Stimulated activated memory B cell treated with anti-CD40 and anti-IgM and Interleukin-4, amounts not matched to agents 10 μg/mL and 1 μg/mL and 100 μg/mL, for 72 hours (primary cell): ENCODE data around the gene TENM3.

Experiments
- ATAC-seq: fragments of 150-1000 bp; cut with Tn5 transposase; 2 replicates; pipeline ENCODE4 v1.10.0; 2021
- H3K27ac Mint-ChIP-seq: one replicate; pipeline ENCODE4 v1.8.0; 2022; ENCODE audit warnings: mild to moderate bottlenecking, mixed read lengths
- H3K27me3 Mint-ChIP-seq: one replicate; pipeline ENCODE4 v1.8.0; 2022; ENCODE audit warnings: mixed read lengths
- H3K36me3 Mint-ChIP-seq: one replicate; pipeline ENCODE4 v1.8.0; 2022; ENCODE audit warnings: mixed read lengths
- H3K4me1 Mint-ChIP-seq: one replicate; pipeline ENCODE4 v1.8.0; 2022; ENCODE audit warnings: mixed read lengths
- H3K4me3 Mint-ChIP-seq: one replicate; pipeline ENCODE4 v1.8.0; 2022; ENCODE audit warnings: mild to moderate bottlenecking, moderate library complexity, mixed read lengths
- H3K9me3 Mint-ChIP-seq: one replicate; pipeline ENCODE4 v1.8.0; 2022; ENCODE audit warnings: mixed read lengths

The TENM3 gene

DNA sequence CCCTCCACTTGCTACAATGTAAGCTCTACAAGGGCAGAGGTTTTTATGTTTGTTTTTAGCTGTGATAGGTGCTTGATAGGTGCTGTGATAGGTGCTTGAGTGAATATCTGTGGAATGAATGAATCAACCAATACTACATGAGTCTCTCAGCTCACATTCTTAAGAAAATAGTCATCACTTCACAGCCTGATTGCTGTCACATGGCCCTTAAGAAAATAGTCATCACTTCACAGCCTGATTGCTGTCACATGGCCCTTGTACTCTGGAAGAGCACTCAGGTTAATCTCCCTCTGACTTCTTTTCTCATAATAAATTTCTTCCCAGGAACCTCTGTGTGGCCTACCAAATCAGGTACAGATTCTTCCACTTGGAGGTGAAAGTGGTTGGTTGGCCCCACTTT, 335.2 kb downstream of the TENM3 start:
- no peak overlapping the region for H3K27ac Mint-ChIP-seq
- H3K9me3 Mint-ChIP-seq, result no peaks in the 10 kb centered on the region
- no peak for ATAC-seq

DNA sequence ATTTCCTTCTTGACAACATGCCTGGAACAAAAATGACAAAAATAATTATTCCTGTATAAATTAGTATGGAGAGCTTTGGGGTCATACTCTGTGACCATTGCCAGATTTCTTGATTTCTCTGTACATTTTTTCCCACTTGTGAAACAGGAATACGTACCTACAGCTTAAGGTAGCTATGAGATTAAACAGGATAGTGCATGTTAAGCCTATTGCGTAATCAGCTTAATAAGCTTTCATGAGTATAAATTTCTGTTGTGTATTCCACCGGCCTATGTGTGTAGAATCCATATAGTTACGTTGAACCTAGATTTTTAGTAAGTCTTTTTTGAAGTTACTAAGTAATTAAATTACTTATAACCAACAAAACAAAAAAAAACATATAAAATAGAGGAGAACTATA, 339.0 kb downstream of the TENM3 start:
- H3K4me3 Mint-ChIP-seq, result no peak overlapping the region
- no peaks in the 10 kb centered on the region for H3K4me1 Mint-ChIP-seq
- H3K9me3 Mint-ChIP-seq, result no peaks in the 10 kb centered on the region
- no peak overlapping the region for H3K27ac Mint-ChIP-seq
- ATAC-seq, result no peak
- no peaks in the 10 kb centered on the region for H3K36me3 Mint-ChIP-seq
- H3K27me3 Mint-ChIP-seq, result no peaks in the 10 kb centered on the region

More for the DNA sequence above, 335.2 kb downstream of the TENM3 start:
- Mint-ChIP-seq H3K4me3 (no peak overlapping the region), H3K27me3 (no peaks in the 10 kb centered on the region), H3K36me3 (no peaks in the 10 kb centered on the region), H3K4me1 (no peaks in the 10 kb centered on the region)

DNA sequence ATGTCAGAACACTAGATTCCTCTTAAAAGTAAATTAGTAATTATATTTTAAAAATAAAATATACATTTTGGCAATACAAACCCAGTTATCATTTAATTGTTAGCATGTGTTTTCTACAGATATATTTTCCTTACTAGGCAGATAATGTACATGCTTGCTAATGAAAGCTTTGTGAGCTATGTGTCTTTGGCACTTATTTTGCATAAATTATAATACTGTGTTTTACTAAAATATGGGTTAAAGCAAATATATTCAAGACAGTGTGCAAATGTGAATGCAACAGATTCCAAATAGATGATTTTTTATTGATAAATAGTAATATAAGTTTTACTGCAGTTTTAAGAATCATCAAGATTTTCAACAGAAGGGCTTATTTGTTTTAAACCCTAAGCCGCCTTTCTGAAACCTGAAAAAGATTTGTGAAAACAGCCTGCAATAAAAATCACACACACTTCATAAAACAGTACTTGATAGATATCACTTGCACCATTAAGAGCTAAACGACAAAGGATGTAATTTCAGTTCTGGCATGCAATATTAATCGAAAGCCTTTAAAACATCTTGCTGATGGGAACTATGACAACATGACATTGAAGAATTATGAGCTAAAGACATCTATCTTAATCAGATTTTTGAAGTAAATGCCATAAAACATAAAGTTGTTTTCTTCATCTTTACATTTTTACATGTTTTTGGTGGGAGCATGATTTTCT, 340.7 kb downstream of the TENM3 start:
- Mint-ChIP-seq H3K9me3 (no peaks in the 10 kb centered on the region), H3K27ac (no peak overlapping the region)

DNA sequence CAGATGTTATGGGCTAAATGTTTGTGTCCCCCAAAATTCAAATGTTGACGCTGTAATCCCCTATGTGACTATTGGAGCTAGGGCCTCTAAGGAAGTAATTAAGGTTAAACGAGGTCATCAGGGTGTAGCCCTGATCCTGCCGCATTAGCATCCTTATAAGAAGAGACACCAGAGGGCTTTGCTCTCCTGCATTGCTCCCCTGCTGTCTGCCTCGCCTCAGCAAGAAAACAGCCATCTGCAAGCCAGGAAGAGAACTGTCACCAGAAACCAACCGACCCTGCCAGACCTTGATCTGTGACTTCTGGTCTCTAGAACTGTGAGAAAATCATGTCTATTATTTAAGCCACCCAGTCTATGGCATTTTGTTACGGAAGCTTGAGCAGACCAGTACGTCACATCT, 342.1 kb downstream of the TENM3 start:
- no peak overlapping the region for H3K4me3 Mint-ChIP-seq
- no peaks in the 10 kb centered on the region for H3K27me3 Mint-ChIP-seq
- ATAC-seq, result no peak
- H3K27ac Mint-ChIP-seq, result no peak overlapping the region
- H3K4me1 Mint-ChIP-seq, result no peaks in the 10 kb centered on the region
- no peaks in the 10 kb centered on the region for H3K9me3 Mint-ChIP-seq
- no peaks in the 10 kb centered on the region for H3K36me3 Mint-ChIP-seq

More for the DNA sequence above, 340.7 kb downstream of the TENM3 start:
- no peak overlapping the region for H3K4me3 Mint-ChIP-seq
- ATAC-seq, result no peak
- no peaks in the 10 kb centered on the region for H3K27me3 Mint-ChIP-seq
- H3K36me3 Mint-ChIP-seq, result no peaks in the 10 kb centered on the region
- no peaks in the 10 kb centered on the region for H3K4me1 Mint-ChIP-seq

DNA sequence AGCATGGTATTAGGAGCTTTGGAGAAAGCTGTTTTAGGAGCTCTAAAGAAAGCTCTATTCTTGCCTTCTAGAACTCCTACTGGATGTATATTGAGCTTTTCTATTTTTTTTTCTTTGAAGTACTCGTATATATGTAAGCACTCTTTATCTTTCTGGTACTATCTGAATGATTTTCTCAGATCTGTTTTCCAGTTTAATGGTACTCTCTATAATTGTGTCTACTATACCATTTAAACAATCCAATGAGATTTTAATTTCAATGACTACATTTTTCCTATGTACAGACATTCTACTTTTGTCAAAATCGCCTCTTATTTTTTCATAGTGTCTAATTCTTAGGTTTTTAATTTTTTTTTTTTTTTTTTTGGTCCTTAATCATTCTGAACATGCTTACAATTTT, 345.9 kb downstream of the TENM3 start:
- no peak overlapping the region for H3K4me3 Mint-ChIP-seq
- no peaks in the 10 kb centered on the region for H3K36me3 Mint-ChIP-seq
- no peak overlapping the region for H3K27ac Mint-ChIP-seq
- H3K9me3 Mint-ChIP-seq, result peaks cover 3% of the 10 kb centered on the region
- ATAC-seq, result no peak
- H3K4me1 Mint-ChIP-seq, result no peaks in the 10 kb centered on the region
- no peaks in the 10 kb centered on the region for H3K27me3 Mint-ChIP-seq

DNA sequence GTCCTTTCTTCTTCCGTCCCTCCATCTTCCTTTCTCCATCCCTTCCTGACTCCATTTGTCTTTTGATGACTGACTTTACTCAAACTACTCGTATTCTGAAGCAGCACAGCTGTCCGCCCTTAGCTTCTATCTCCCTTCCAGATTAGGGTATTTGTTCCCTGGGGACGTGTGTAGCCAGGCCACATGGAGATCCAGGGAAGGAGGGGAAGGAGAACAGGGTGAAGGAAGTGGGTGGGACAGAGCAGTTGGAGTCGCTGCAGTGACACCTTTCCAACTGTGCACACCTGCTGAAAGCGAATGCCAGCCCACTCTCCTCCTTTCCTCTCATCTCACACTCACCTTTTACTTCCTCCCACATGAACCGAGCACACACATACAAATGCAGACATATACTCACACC, 350.2 kb downstream of the TENM3 start:
- no peaks in the 10 kb centered on the region for H3K36me3 Mint-ChIP-seq
- no peak overlapping the region for H3K4me3 Mint-ChIP-seq
- ATAC-seq, result no peak
- no peaks in the 10 kb centered on the region for H3K4me1 Mint-ChIP-seq
- no peaks in the 10 kb centered on the region for H3K27me3 Mint-ChIP-seq
- peaks cover 3% of the 10 kb centered on the region for H3K9me3 Mint-ChIP-seq
- no peak overlapping the region for H3K27ac Mint-ChIP-seq

DNA sequence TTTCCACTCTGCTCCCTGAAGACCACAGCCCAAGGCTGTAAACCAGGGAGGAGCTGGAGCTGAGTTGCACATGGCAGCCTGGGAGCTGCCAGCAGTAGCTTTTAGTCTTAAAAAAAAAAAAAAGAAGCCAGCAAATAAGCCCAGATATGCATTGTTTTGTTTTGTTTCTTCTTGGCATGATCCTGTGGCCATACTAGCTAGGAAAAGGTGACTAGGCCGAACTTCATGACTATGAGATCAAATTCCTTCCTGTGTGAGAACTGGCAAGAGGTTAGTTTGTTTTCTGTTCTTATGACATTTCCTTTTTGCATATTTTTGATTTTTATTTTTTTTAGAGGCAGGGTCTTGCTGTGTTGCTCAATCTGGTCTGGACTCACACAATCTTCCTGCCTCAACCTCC, 350.7 kb downstream of the TENM3 start:
- no peak overlapping the region for H3K4me3 Mint-ChIP-seq
- ATAC-seq, result no peak
- peaks cover 3% of the 10 kb centered on the region for H3K9me3 Mint-ChIP-seq
- H3K36me3 Mint-ChIP-seq, result no peaks in the 10 kb centered on the region
- H3K27me3 Mint-ChIP-seq, result no peaks in the 10 kb centered on the region
- no peaks in the 10 kb centered on the region for H3K4me1 Mint-ChIP-seq
- no peak overlapping the region for H3K27ac Mint-ChIP-seq

DNA sequence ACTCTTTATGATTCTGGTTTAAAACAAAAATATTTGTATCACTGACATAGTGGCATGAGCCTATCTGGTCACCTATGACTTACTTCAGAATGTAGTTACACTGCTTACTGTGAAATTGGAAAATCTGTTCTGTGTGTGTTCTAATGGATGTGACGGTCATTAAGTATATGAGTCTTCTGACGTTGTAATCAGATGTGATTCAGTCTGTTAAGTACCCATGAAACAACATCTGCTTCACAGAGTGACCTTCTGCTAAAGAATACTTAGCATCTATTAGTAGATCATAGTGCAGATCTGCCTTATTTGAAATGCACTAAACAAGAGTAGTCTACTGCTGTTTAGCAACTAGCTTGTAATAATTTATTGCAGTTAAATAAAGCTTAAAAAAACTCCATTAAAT, 356.9 kb downstream of the TENM3 start:
- H3K27ac Mint-ChIP-seq, result no peak overlapping the region
- no peak overlapping the region for H3K4me3 Mint-ChIP-seq
- no peaks in the 10 kb centered on the region for H3K9me3 Mint-ChIP-seq
- no peak for ATAC-seq
- no peaks in the 10 kb centered on the region for H3K4me1 Mint-ChIP-seq
- no peaks in the 10 kb centered on the region for H3K36me3 Mint-ChIP-seq
- H3K27me3 Mint-ChIP-seq, result no peaks in the 10 kb centered on the region

DNA sequence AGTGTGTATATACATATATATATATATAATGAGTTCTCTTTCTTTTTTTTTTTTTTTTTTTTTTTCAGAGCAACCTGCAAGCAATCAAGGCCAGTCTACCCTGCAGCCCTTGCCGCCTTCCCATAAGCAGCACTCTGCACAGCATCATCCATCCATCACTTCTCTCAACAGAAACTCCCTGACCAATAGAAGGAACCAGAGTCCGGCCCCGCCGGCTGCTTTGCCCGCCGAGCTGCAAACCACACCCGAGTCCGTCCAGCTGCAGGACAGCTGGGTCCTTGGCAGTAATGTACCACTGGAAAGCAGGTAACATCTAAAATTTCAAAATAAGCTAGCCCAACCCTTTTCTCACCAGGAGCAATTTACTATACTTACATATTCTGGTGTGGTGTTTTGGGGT, 357.7 kb downstream of the TENM3 start:
- no peak for ATAC-seq
- Mint-ChIP-seq H3K9me3 (no peaks in the 10 kb centered on the region), H3K4me3 (no peak overlapping the region), H3K27ac (no peak overlapping the region), H3K36me3 (no peaks in the 10 kb centered on the region), H3K4me1 (no peaks in the 10 kb centered on the region), H3K27me3 (no peaks in the 10 kb centered on the region)

DNA sequence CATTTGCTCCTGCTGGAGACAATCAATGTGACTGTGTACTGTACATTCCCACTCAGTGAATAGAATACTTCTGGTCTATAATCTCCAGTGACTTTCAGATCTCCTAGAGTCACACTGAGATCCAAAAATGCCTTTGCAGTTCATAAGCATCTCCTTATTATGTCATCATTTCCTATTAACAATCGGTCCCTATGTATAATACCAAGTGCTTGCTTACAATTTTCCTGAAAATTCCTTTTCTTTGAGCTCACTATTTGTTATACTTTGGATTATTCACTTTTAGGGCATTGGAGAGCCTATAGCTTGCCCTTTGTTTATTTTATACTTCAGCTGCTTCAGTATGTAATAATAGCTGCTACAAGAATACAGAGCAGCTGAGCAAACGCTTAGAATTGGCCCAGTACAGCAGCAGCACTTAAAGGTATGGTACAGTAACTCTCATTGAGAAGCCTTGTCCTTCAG, 361.0 kb downstream of the TENM3 start:
- ATAC-seq, result no peak
- Mint-ChIP-seq H3K9me3 (no peaks in the 10 kb centered on the region), H3K4me1 (no peaks in the 10 kb centered on the region), H3K4me3 (no peak overlapping the region), H3K27me3 (no peaks in the 10 kb centered on the region), H3K27ac (no peak overlapping the region), H3K36me3 (no peaks in the 10 kb centered on the region)

DNA sequence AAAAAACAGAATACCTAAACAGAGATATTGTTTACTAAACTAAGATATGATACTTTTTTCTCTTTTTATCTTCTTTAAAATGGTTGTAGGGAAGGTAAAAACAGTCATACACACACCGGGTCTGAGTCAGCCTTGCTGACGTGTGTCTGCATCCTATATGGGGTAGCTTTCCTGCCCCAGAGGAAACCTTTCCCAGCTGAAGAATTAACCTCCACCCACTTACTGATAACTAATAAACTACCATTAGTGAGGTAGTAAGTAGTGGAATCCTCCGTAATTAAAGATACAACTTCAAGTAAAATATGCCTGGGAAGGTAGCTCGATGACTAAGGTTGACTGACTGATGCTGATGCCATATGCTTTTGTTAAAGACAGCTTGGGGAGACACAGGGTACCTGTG, 361.8 kb downstream of the TENM3 start:
- H3K9me3 Mint-ChIP-seq, result no peaks in the 10 kb centered on the region
- H3K27ac Mint-ChIP-seq, result no peak overlapping the region
- no peaks in the 10 kb centered on the region for H3K4me1 Mint-ChIP-seq
- no peak for ATAC-seq
- H3K27me3 Mint-ChIP-seq, result no peaks in the 10 kb centered on the region
- no peak overlapping the region for H3K4me3 Mint-ChIP-seq
- no peaks in the 10 kb centered on the region for H3K36me3 Mint-ChIP-seq

DNA sequence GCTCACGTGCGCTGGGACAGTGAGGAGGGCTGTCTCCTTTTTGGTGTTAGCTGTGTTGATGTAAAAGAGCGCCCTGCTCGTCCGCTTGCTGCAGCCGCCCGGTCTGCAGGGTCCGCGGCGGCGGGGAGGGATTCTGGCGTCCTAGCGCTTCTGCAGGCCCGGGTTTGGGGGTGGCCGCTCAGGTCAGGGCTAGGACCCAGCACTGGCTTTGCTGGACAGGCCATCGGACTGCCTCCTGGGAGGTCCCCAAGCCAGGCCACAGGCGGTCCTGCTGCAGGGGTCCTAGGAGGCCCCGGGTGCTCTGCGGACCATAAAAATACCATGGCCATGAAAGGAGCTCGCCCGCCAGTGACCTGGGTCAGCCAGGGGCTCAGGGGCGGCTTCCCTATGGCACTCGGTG, 365.3 kb downstream of the TENM3 start:
- Mint-ChIP-seq H3K27me3 (no peaks in the 10 kb centered on the region), H3K9me3 (no peaks in the 10 kb centered on the region), H3K4me3 (no peak overlapping the region), H3K36me3 (no peaks in the 10 kb centered on the region), H3K27ac (no peak overlapping the region), H3K4me1 (no peaks in the 10 kb centered on the region)
- peak; percentile 41 for ATAC-seq

DNA sequence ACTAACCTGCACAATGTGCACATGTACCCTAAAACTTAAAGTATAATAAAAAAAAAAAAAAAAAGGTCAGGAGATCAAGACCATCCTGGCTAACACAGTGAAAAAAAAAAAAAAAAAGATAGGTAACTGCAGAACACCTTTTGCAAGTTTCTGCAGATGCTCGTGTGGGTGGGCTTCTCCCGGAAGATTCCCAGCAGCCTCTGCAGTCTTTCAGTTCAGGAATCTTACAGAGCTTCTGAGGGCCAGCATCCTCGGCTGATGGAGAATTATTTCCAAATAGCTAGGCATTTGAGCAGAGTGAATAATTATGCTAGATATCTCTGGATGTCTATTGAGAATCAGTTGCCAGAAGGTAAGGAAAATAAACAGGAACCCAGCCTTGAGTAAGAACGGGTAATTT, 373.3 kb downstream of the TENM3 start:
- no peaks in the 10 kb centered on the region for H3K9me3 Mint-ChIP-seq
- no peaks in the 10 kb centered on the region for H3K36me3 Mint-ChIP-seq
- H3K27ac Mint-ChIP-seq, result no peak overlapping the region
- H3K4me3 Mint-ChIP-seq, result no peak overlapping the region
- no peaks in the 10 kb centered on the region for H3K4me1 Mint-ChIP-seq
- no peaks in the 10 kb centered on the region for H3K27me3 Mint-ChIP-seq
- ATAC-seq, result no peak

DNA sequence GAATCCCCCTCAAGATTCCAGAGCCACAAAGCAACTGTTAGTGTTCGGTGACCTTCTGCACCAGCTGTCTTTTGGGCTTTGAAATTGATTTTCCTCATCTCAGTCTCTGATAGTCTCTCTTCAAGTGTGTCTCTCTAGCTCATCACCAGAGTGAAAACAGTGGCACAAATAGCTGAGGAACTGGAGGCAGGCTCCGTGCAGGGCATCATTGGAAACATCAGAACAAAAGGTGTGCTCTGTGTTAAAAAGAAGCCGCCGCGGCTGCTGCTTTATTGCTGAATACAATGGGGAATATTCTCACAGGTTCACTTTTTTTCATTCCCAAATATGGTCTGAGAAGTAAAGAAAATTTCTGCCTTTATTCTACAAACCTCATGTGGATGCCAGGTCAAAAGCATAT, 376.5 kb downstream of the TENM3 start:
- Mint-ChIP-seq H3K27me3 (no peaks in the 10 kb centered on the region), H3K4me3 (no peak overlapping the region), H3K9me3 (no peaks in the 10 kb centered on the region), H3K4me1 (no peaks in the 10 kb centered on the region), H3K27ac (no peak overlapping the region), H3K36me3 (no peaks in the 10 kb centered on the region)
- ATAC-seq, result no peak

DNA sequence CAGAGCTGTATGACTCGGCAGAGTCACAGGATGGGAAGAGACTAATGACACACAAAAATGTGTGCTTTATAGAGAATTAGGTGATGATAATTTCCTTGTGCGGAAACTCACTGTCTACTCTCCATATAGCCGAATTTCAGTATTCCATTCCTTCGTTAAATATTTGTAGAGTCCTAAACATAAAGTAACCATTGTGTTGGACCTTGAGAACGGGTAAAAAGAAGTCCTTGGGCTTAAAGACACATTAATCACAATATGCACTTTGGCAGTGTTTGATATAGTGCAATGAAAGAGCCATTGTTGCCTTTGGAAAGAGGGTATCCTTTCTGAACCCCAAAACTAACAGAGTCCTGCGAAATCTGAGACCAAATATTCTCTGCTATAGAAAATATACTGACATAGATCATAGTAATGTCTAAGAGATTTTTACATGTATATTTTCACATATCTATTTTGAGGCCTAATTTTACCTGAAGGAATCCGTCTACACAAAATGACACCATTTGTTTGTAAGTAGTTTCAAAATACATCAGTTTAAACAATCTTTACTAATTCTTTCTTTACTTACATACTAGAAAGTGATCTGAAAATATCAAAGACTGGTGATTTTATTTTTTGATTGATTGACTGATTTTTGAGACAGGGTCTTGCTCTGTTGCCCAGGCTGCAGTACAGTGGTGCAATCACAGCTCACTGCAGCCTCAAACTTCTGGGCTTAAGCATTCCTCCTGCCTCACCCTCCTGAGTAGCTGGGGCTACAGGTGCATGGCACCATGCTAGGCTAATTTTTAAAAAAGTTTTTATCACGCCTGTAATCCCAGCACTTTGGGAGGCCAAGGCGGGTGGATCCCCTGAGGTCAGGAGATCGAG, 377.1 kb downstream of the TENM3 start:
- no peak for ATAC-seq

DNA sequence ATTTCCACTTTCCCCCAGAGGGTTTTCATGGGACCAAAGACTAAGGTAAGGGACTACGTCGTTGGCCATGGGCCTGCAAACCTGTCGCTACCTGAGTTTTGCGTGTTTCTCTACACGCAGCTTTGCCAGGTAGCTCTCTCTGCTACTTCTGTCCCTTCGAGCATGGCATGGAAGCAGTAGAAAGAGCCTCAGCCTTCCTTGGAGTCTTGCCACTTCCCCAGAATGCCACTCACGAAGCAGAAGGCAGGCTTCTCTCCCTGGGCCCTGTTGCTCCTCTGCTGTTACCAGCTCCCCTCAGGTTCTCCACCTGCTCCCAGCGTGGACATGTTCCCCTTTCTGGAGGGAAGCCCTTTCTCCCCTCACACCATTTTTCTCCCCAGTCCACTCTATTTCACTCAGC, 381.1 kb downstream of the TENM3 start:
- Mint-ChIP-seq H3K9me3 (no peaks in the 10 kb centered on the region), H3K27ac (no peak overlapping the region)
- ATAC-seq, result no peak

More for the DNA sequence above, 377.1 kb downstream of the TENM3 start:
- Mint-ChIP-seq H3K36me3 (no peaks in the 10 kb centered on the region), H3K27me3 (no peaks in the 10 kb centered on the region), H3K4me1 (no peaks in the 10 kb centered on the region), H3K4me3 (no peak overlapping the region), H3K9me3 (no peaks in the 10 kb centered on the region), H3K27ac (no peak overlapping the region)

More for the DNA sequence above, 381.1 kb downstream of the TENM3 start:
- no peaks in the 10 kb centered on the region for H3K27me3 Mint-ChIP-seq
- H3K4me3 Mint-ChIP-seq, result no peak overlapping the region
- H3K36me3 Mint-ChIP-seq, result no peaks in the 10 kb centered on the region
- H3K4me1 Mint-ChIP-seq, result no peaks in the 10 kb centered on the region
